Stimulated activated CD8-positive, alpha-beta memory T cell treated with anti-CD3 and anti-CD28 coated beads, Interleukin-15, amount 100 ng/mL, for 4 hours (primary cell): ENCODE results near the gene TLK2.

ENCODE experiments used
- DNase-seq, 2 donors: peaks; one replicate each; pipeline ENCODE4 v3.0.0-alpha.2; 2020; ENCODE audit warnings: low read depth in 2 of 2

Gene TLK2

GRCh38 chr17:62655656-62656055, 177.0 kb downstream of the TLK2 start:
- DNase-seq, result no peak

DNA sequence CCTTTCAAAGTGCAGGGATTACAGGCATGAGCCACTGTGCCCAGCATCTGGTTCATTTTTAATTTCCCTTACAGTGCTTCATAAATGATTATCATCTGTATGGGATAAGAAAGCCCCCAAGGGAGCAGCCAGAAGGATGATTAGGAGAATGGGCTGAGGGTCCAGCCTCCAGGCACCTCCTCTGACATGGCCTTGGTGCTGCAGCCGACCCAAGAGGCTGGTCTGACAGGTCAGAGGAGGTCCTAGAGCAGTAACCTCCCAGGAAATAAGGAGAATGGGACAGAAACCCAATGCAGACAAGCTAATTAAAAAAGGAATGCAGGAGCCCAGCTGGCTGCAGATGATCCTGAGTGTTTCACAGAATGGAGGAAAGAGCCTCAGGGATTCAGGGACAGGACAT, 177.8 kb downstream of the TLK2 start:
- no peak for DNase-seq

- DNase-seq, result no peak
Observed at GRCh38 chr17:62657145-62657665, 178.6 kb downstream of the TLK2 start.

GRCh38 chr17:62657690-62658089, 179.1 kb downstream of the TLK2 start:
- no peak for DNase-seq

- DNase-seq, result no peak
Observed at GRCh38 chr17:62658136-62658920, 179.7 kb downstream of the TLK2 start.

- DNase-seq, result no peak
Observed at GRCh38 chr17:62660629-62661118, 182.0 kb downstream of the TLK2 start.

DNA sequence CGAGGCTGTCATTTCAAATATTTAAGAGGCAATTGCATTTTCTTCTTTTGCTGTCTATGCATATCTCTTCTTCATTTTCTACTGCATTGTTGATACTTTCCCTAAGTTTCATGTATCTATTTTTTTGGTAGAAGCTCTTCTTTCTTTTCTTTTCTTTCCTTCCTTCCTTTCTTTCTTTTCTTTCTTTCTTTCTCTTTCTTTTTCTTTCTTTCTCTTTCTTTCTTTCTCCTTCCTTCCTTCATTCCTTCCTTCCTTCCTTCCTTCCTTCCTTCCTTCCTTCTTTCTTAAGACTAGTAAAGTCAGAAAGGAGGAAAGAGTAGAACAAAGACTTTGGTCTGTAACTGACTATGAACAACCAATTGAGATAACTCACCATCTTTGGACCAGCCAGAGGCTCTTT, 182.7 kb downstream of the TLK2 start:
- no peak for DNase-seq

- DNase-seq, result no peak
Observed at GRCh38 chr17:62662855-62663254, 184.2 kb downstream of the TLK2 start.
